Neural cell (in vitro differentiated cells): Measurements from ENCODE around the gene NECAP2.

ENCODE experiments used
- CTCF ChIP-seq: fragments of 450-650 bp; IDR thresholded peaks from 2 replicates; pipeline ENCODE4 v1.5.1; 2014; ENCODE audit warnings: antibody characterized with exemption, mild to moderate bottlenecking, moderate library complexity; ENCODE audit not compliant: poor library complexity, severe bottlenecking
- POLR2AphosphoS5 ChIP-seq: IDR thresholded peaks from 2 replicates; pipeline ENCODE4 v1.6.1; 2012
- RAD21 ChIP-seq: fragments of 450-650 bp; conservative IDR thresholded peaks from 2 replicates; pipeline ENCODE4 v1.6.1; 2014; ENCODE audit warnings: antibody characterized with exemption, mild to moderate bottlenecking, moderate library complexity
- SMC3 ChIP-seq: fragments of 450-650 bp; conservative IDR thresholded peaks from 2 replicates; pipeline ENCODE4 v1.6.1; 2014; ENCODE audit warnings: antibody characterized with exemption, mild to moderate bottlenecking, moderate library complexity; ENCODE audit not compliant: poor library complexity

- TF ChIP-seq CTCF = no peak
- TF ChIP-seq SMC3 = no peak
- TF ChIP-seq POLR2AphosphoS5 = no peak
- TF ChIP-seq RAD21 = no peak
Observed at GRCh38 chr1:16459352-16459925, 18.9 kb downstream of the NECAP2 start.
